ENCODE measurements around the gene GAS2L2.

GRCh38 chr17:35765756-35766488 is 12.9 kb upstream of the GAS2L2 start:
- TF ChIP-seq POLR2A (IDR thresholded peaks at IDR 0.05; ENCODE audit: low read length) (no peak), GATA1 (IDR thresholded peaks at IDR 0.05; ENCODE audit: low read depth, low read length) (no peak)
